GM12875 (cell line): ENCODE measurements around the gene DLGAP4.

Source experiments
- H3K4me3 ChIP-seq: one replicate; pipeline ENCODE4 v1.5.1; 2011; ENCODE audit warnings: low read depth, low read length, control low read depth
- CTCF ChIP-seq: IDR thresholded peaks from 2 replicates; pipeline ENCODE4 v1.5.1; 2011; ENCODE audit warnings: low read depth, mild to moderate bottlenecking, control low read depth, inconsistent platforms, low read length, moderate library complexity, borderline replicate concordance; ENCODE audit not compliant: insufficient read depth

Gene DLGAP4

GRCh38 chr20:36421641-36422040 lies 115.5 kb downstream of the DLGAP4 start:
- H3K4me3 ChIP-seq: no peak overlapping the region
- TF ChIP-seq CTCF: no peak

- no peak overlapping the region for H3K4me3 ChIP-seq
- TF ChIP-seq CTCF: no peak
These were observed 118.2 kb downstream of the DLGAP4 start for GRCh38 chr20:36424314-36424713.

GRCh38 chr20:36425166-36425565 lies 119.0 kb downstream of the DLGAP4 start:
- no peak overlapping the region for H3K4me3 ChIP-seq
- TF ChIP-seq CTCF: no peak

- H3K4me3 ChIP-seq: no peak overlapping the region
- no peak for TF ChIP-seq CTCF
These were observed 125.5 kb downstream of the DLGAP4 start for GRCh38 chr20:36431604-36432003.

GRCh38 chr20:36432096-36432495 lies 126.0 kb downstream of the DLGAP4 start:
- TF ChIP-seq CTCF: no peak
- H3K4me3 ChIP-seq: no peak overlapping the region

- no peak for TF ChIP-seq CTCF
- H3K4me3 ChIP-seq: no peak overlapping the region
These were observed 128.2 kb downstream of the DLGAP4 start for GRCh38 chr20:36434383-36434782.

GRCh38 chr20:36435124-36435523 lies 129.0 kb downstream of the DLGAP4 start:
- no peak overlapping the region for H3K4me3 ChIP-seq
- TF ChIP-seq CTCF: no peak
